GM11168 (cell line): ENCODE measurements around the gene COBLL1.

ENCODE experiments used
- in situ Hi-C: fragments of 300-500 bp; cut with MboI; formaldehyde crosslinking; loops from one replicate; pipeline ENCODE4 v1.12.0; 2022; ENCODE audit warnings: low sequenced_read_pairs; ENCODE audit not compliant: unreplicated experiment

Gene COBLL1

GRCh38 chr2:164792316-164793170, 49.1 kb downstream of the COBLL1 start:
- in situ Hi-C loops: no loop called here

- in situ Hi-C loops: no loop called here
Measured at GRCh38 chr2:164789968-164790367, 51.7 kb downstream of the COBLL1 start.

DNA sequence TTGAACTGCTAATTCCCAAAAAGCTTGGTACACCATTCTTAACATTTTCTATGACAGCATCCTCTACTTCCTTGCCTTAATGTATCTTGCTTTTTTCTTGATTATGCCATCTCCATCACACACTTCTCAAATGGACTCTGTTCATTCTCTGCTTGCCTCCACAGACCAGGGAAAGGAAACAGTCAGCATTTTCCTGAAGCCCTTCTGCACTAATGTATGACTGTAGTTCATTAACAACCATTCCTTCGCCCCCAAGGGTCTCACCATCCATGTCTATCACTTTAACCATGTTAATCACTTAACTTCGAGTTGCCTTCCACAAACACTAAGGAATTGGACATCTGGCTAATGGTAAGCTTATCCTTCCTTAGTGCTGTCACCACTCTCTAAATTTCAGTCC, 54.8 kb downstream of the COBLL1 start:
- in situ Hi-C loops: no loop called here

- in situ Hi-C loops: no loop called here
Measured at GRCh38 chr2:164785457-164785856, 56.2 kb downstream of the COBLL1 start.

GRCh38 chr2:164784376-164784775, 57.2 kb downstream of the COBLL1 start:
- in situ Hi-C loops: no loop called here

GRCh38 chr2:164782323-164782722, 59.3 kb downstream of the COBLL1 start:
- in situ Hi-C loops: no loop called here

GRCh38 chr2:164781394-164781793, 60.2 kb downstream of the COBLL1 start:
- in situ Hi-C loops: no loop called here

DNA sequence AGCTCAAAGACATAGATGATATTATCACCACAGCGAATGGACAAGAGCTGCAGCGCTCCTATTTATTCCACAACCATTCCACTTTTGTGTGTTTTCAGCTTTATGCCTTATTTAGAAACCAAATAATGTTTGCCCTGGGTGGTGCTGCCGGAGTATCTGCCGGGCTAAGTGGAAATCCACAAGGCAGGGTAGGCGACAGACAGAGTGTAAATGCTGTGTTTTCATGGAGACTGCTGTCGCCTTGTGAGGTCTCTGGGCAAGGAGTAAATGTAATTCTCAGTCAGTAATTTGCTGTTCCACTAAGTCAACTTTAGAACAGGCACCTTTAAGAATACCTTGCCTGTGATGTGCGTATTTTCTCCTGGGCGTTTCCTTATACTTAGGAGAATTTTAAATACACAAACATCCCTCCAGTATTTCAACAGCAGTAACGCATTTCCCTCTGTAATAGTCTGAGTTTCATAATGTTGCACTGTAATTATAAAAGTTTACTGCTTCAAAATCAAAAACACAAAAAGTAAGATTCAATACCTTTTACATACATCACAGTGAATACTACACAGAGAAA, 60.9 kb downstream of the COBLL1 start:
- in situ Hi-C loops: no loop called here

- in situ Hi-C loops: no loop called here
Measured at GRCh38 chr2:164779383-164780057, 62.1 kb downstream of the COBLL1 start.

GRCh38 chr2:164778723-164779122, 62.9 kb downstream of the COBLL1 start:
- in situ Hi-C loops: no loop called here

DNA sequence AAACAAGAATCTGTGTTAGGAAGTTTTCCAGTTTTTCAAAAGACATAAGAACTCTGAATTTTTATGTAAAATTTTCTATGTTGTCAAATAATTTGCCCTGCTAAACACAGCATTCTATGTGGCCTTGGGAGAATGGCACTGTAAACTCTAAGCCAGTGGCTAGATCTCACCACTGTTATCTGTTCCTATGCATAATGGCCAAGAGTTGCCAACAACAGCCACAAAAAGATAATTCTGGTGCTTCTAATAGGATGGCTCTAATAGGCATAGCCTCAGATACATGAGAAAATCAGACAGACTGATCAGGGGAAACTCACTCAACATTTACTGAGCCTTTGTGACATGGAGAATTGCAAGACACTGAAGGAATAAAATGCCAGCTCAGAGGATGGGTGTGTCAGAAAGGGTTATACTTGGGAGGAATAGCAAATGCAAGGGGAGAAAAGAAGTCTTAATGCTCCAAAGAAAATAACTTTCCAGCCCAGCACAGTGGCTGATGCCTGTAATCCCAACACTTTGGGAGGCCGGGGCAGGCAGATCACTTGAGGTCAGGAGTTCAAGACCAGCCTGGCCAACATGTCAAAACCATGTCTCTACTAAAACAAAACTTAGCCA, 63.7 kb downstream of the COBLL1 start:
- in situ Hi-C loops: no loop called here

DNA sequence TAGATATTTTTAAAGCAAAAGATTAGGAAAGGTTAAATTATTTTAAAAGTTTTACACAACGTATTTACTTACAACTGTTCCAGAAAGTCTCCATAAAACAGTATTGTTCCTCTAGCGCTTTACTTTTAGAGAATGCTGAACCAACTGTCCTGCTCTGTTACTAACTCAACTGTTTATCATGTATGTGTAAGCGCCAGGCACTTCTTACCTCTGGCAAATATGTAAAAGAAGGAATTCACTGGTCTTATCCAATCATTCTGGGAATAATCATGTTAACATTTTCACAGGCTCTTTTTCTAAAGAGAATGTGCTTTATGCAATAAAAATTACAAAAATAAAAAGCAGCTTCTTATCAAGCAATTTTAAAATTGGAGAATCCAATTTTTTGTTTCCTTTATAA, 68.0 kb downstream of the COBLL1 start:
- in situ Hi-C loops: no loop called here

GRCh38 chr2:164773091-164773490, 68.5 kb downstream of the COBLL1 start:
- in situ Hi-C loops: no loop called here

DNA sequence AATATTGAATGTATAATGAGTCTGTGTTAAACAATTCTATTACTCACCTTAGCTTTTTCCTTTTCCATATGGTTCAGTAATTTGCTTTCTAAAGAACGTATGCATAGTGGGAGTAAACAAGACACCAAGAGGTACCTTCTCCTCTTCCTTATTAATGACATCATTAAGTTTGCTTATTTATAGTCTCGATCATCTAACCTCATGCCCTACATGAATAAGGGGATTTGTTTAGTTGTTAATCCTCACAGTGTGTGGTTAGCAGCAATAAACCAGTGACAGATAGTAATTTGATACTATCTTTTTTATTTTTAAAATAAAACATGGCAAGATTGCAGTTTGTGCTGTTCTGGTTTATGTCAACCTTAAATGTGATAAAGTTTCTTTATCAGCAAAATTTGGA, 69.7 kb downstream of the COBLL1 start:
- in situ Hi-C loops: no loop called here

- in situ Hi-C loops: no loop called here
Measured at GRCh38 chr2:164770421-164770916, 71.2 kb downstream of the COBLL1 start.

GRCh38 chr2:164766954-164767320, 74.7 kb downstream of the COBLL1 start:
- in situ Hi-C loops: no loop called here

GRCh38 chr2:164766216-164766953, 75.2 kb downstream of the COBLL1 start:
- in situ Hi-C loops: no loop called here

DNA sequence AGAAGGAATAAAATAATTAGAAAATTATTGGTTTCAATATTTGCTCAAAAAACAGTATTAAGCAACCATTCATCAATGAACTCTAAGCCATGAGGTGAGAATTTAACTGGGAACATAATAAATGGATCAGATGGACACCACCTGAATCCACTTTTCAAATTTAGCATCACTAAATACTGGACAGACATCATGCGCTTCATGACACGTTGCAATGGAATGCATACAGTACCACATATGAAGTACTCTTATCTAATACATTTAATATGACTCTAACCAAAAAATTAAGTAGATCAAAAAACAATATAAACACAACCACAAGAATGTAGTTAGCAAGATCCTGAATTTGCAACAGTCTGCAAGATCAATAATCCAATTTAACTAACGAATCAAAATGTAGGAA, 76.6 kb downstream of the COBLL1 start:
- in situ Hi-C loops: no loop called here

GRCh38 chr2:164764474-164764873, 77.1 kb downstream of the COBLL1 start:
- in situ Hi-C loops: no loop called here

DNA sequence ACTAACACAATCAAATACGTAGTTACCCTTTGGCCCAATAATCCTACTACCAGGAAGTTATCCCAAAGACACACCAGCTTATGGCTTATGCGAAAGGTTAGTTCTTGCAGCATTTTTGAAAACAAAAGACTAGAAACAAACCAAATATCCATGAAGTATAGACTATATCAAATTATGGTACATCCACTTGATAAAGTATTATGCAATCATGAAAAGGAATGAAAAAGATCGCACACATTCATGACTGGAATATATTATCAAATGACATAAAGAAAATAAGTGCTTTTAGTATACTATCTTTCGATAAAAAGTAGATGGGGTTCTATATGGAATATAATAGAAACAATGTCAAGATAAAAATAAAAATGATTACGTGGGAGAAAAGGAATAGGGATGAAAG, 78.2 kb downstream of the COBLL1 start:
- in situ Hi-C loops: no loop called here
